Esophagus muscularis mucosa (tissue), 4 donors: ENCODE results near the gene ARHGAP11A. TPM values are rescaled to one million over a fixed set of nuclear protein-coding genes. Genes with fewer than 3 reads are reported as not detected.

Experiments used
- DNase-seq: peaks from one replicate; pipeline ENCODE4 v3.0.0-alpha.2; 2017; ENCODE audit errors: extremely low spot score
- H3K27ac ChIP-seq, 4 donors: fragments of 200-600 bp; sonication (generic); replicated peaks in 1 of 4; 1 replicate in 3 of 4; 2 replicates in 1 of 4; pipeline ENCODE4 v1.5.1; 2016 to 2019; ENCODE audit warnings: mild to moderate bottlenecking in 1 of 4
- H3K27me3 ChIP-seq, 4 donors: fragments of 200-600 bp; sonication (generic); one replicate each; pipeline versions ENCODE4 v1.5.1 to v1.6.0; 2016 to 2019
- H3K36me3 ChIP-seq, 4 donors: fragments of 200-600 bp; sonication (generic); one replicate each; pipeline ENCODE4 v1.5.1; 2016 to 2019
- H3K4me1 ChIP-seq, 4 donors: fragments of 200-600 bp; sonication (generic); one replicate each; pipeline ENCODE4 v1.5.1; 2016 to 2019
- H3K4me3 ChIP-seq, 4 donors: fragments of 200-600 bp; sonication (generic); 1 replicate in 2 of 4; 2 replicates in 2 of 4; pipeline ENCODE4 v1.5.1; 2016 to 2019; ENCODE audit warnings: mild to moderate bottlenecking in 4 of 4, moderate library complexity in 1 of 4
- H3K9me3 ChIP-seq, 4 donors: fragments of 200-600 bp; sonication (generic); 1 replicate in 3 of 4; 2 replicates in 1 of 4; pipeline ENCODE4 v1.5.1; 2016 to 2019
- EP300 ChIP-seq: sonication (generic); formaldehyde crosslinking; IDR thresholded peaks from one replicate; pipeline ENCODE4 v1.6.1; 2017; ENCODE audit warnings: antibody characterized with exemption
- POLR2A ChIP-seq: fragments of 450-650 bp; IDR thresholded peaks from one replicate; pipeline ENCODE4 v1.6.1; 2017; ENCODE audit warnings: antibody characterized with exemption, moderate library complexity, mild to moderate bottlenecking, low read depth
- POLR2AphosphoS5 ChIP-seq, 2 donors: sonication (generic); formaldehyde crosslinking; IDR thresholded peaks; one replicate each; pipeline ENCODE4 v1.6.1; 2017; ENCODE audit warnings: antibody characterized with exemption in 2 of 2
- WGBS: methylation state at CpG from one replicate; pipeline ENCODE4 v1.1.5; 2018; 5-methylcytosine and 5-hydroxymethylcytosine counted together
- intact Hi-C: fragments of 100-400 bp; cut with DNase I; formaldehyde crosslinking; loops from one replicate; pipeline ENCODE4 v1.15.1; 2023
- small RNA-seq, 3 donors: library from RNA; depleted of rRNA; stranded (forward); fragments of <200 nt; gene quantifications; one replicate each; pipeline ENCODE3, GENCODE V24; 2016
- total RNA-seq, 4 donors: library from RNA; depleted of rRNA; stranded (reverse); fragments of >200 nt; gene quantifications; one replicate each; pipeline versions ENCODE4 v1.1.0 to v1.2.1, GENCODE V29; 2016
- TF ChIP-seq, protein P1 (sequence below), 3 experiments: fragments of 200-600 bp in 2 of 3; fragments of 450-650 bp in 1 of 3; sonication (generic) in 2 of 3; IDR thresholded peaks; one replicate each; pipeline ENCODE4 v1.5.1; 2017 to 2019; ENCODE audit warnings: antibody characterized with exemption in 3 of 3, mild to moderate bottlenecking in 2 of 3, moderate library complexity in 1 of 3

The ARHGAP11A gene
- total RNA-seq, 4 donors from 2014 or later: 0.78 to 1.3 (median 0.91) TPM

DNA sequence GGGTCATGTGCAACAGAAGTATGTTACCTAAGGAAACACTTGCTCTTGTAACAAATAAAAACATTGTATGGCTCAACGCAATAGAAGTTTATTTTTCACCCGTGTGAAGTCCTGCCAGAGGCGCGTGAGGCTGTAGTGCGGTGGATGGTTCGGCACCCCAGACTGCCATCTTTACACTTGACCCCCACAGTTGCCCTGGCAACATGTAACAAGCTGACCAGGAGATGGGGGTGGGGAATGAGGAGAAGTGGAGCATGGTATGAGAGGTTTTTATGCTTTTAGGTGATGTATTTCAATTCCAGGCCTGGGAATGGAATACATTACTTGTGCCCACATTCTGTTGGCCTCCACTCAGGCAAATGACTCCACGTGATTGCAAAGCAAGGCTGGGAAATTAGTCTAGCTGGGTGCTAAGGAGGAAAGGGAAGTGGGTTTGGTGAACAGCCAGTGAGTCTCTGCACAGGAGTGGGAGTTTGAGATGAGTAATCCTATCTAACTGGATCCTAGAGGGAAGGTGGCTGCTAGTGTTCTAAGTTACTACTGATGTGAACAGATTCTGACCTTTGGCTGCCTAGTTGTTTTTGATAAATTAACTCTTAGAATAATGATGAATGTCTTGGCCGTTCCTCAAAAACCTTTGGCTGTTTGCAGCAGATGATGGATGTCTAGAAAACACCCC is 68.7 kb downstream of the ARHGAP11A start:
- TF ChIP-seq, protein P1, sequence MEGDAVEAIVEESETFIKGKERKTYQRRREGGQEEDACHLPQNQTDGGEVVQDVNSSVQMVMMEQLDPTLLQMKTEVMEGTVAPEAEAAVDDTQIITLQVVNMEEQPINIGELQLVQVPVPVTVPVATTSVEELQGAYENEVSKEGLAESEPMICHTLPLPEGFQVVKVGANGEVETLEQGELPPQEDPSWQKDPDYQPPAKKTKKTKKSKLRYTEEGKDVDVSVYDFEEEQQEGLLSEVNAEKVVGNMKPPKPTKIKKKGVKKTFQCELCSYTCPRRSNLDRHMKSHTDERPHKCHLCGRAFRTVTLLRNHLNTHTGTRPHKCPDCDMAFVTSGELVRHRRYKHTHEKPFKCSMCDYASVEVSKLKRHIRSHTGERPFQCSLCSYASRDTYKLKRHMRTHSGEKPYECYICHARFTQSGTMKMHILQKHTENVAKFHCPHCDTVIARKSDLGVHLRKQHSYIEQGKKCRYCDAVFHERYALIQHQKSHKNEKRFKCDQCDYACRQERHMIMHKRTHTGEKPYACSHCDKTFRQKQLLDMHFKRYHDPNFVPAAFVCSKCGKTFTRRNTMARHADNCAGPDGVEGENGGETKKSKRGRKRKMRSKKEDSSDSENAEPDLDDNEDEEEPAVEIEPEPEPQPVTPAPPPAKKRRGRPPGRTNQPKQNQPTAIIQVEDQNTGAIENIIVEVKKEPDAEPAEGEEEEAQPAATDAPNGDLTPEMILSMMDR (IDR thresholded peaks at IDR 0.05): no peak
- TF ChIP-seq POLR2AphosphoS5 (IDR thresholded peaks at IDR 0.05) (no peak), EP300 (no peak)
- no peak for DNase-seq
- intact Hi-C loops: loop anchor here (5.0 kb wide), 1 partner anchor 33 kb away; the partner anchor contains the start of gene GREM1
- H3K9me3 ChIP-seq: no peaks in the 10 kb centered on the region
- H3K36me3 ChIP-seq: no peaks in the 10 kb centered on the region
- H3K27ac ChIP-seq: no peak overlapping the region
- WGBS: 75% methylated on average over 8 of the region's 8 CpGs
- no peaks in the 10 kb centered on the region for H3K27me3 ChIP-seq
- peaks cover 0 to 16% (median 7%) of the 10 kb centered on the region in 4 donors for H3K4me1 ChIP-seq
- H3K4me3 ChIP-seq: no peak overlapping the region

DNA sequence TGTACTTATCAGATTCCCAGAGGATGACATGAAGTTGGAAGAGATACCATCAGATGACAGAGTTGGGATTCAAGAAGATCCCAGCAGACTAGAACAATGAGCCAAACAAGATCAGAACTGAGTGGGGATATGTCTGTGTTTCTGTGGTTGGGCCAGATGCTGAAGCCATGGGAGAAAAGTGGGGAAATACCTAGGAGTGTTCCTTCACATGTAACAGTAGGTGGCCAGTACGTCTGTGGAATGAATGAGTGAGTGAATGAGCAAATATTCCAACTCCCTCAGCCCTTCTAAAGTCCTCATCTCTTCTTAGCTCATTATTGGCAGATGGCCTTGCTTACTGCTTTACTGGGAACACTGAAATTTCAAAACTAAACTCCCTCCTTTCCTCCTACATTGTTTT is 70.3 kb downstream of the ARHGAP11A start:
- Histone ChIP-seq H3K36me3 (no peaks in the 10 kb centered on the region), H3K27ac (no peak overlapping the region), H3K9me3 (no peaks in the 10 kb centered on the region), H3K4me1 (peaks cover 0 to 16% (median 7%) of the 10 kb centered on the region in 4 donors), H3K27me3 (no peaks in the 10 kb centered on the region), H3K4me3 (no peak overlapping the region)
- TF ChIP-seq, protein P1 (IDR thresholded peaks at IDR 0.05): no peak
- no peak for TF ChIP-seq EP300
- no peak for TF ChIP-seq POLR2AphosphoS5 (IDR thresholded peaks at IDR 0.05)
- no peak for TF ChIP-seq POLR2A
- intact Hi-C loops: no loop called here
- WGBS: 79% methylated on average over 1 of the region's 1 CpG
- no peak for DNase-seq

DNA sequence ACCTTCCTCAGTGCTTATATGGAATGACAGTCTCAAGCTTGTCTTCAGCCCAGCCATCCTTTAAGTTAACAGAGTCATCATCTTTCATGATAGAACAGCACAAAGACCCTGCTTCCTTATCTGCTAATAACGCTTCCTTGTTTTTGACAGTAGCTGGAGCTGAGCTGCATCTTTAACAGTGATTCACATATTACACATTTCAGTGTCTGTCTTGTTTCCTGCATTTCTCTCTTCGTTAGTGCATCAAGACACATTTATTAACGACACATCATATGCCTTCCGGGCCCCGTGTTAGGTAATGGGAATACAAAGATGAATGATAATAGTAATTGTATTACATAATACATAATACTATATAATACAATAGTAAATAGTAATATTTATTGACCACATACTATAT is 72.3 kb downstream of the ARHGAP11A start:
- DNase-seq: no peak
- 78% methylated on average over 5 of the region's 5 CpGs for WGBS
- H3K36me3 ChIP-seq: no peaks in the 10 kb centered on the region
- intact Hi-C loops: no loop called here
- no peaks in the 10 kb centered on the region for H3K9me3 ChIP-seq
- no peak overlapping the region for H3K4me3 ChIP-seq
- H3K4me1 ChIP-seq: peaks cover 0 to 7% (median 3%) of the 10 kb centered on the region in 4 donors
- no peak overlapping the region for H3K27ac ChIP-seq
- no peak for TF ChIP-seq POLR2A
- H3K27me3 ChIP-seq: no peaks in the 10 kb centered on the region

DNA sequence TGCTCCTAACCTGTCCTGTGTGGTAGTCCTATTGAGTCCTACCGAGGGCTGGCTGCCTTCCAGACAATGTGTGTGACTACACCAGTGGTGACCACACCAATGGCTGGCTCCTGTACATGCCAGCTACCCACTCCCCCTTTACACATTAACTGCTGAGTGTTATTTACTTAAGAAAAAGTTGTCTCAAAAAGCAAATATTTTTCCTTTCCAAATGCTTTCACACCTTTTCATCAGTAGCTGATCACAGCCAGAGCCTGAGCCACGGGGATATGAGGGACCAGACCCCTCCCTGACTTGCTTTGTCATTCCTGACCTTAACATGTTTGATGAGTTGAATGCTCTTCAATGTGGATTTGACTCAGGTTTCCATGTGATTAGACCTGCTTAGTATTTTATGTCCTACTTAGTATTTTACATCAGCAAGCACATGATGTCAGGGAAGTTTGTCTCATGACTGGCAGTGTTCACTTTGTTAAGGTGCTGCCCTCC is 72.9 kb downstream of the ARHGAP11A start:
- intact Hi-C loops: no loop called here
- Histone ChIP-seq H3K36me3 (no peaks in the 10 kb centered on the region), H3K4me3 (no peak overlapping the region), H3K9me3 (no peaks in the 10 kb centered on the region), H3K27ac (no peak overlapping the region), H3K27me3 (no peaks in the 10 kb centered on the region), H3K4me1 (peaks cover 0 to under 1% (median 0%) of the 10 kb centered on the region in 4 donors)
- peak; percentile 55 for DNase-seq
- TF ChIP-seq, protein P1 (IDR thresholded peaks at IDR 0.05): no peak
- no peak for TF ChIP-seq EP300
- TF ChIP-seq POLR2AphosphoS5 (IDR thresholded peaks at IDR 0.05): no peak
- no peak for TF ChIP-seq POLR2A
- WGBS: 84% methylated on average over 2 of the region's 2 CpGs

Small RNA genes within 50 kb of the gene (small RNA-seq; reads per million reads assigned to genes)
- gene RN7SL286P: 0 reads per million in 3 donors

Other genes starting within 250 kb of the ARHGAP11A start
- under 1 TPM in 1 of 4 donors, not detected in 3; 0.26 TPM for gene GOLGA8K, start 212.2 kb upstream of the ARHGAP11A start, total RNA-seq
- gene GOLGA8O, start 159.9 kb upstream of the ARHGAP11A start, total RNA-seq: under 1 TPM in 2 of 4 donors, not detected in 2; 0.33 to 0.39 TPM
- gene GOLGA8N, start 22.0 kb upstream of the ARHGAP11A start, total RNA-seq: 1 to 10 TPM; 5.0 to 7.9 (median 6.1) TPM
- 1 to 10 TPM; 1.2 to 6.6 (median 2.9) TPM for gene SCG5, start 26.2 kb downstream of the ARHGAP11A start, total RNA-seq
- 10 to 100 TPM in 3 of 4 donors, 1 to 10 TPM in 1; 8.6 to 46.1 (median 37.0) TPM for gene GREM1, start 102.5 kb downstream of the ARHGAP11A start, total RNA-seq